GM12873 (cell line): ENCODE data around the gene FAM78B.

Experiments
- CTCF ChIP-seq: IDR thresholded peaks from 2 replicates; pipeline ENCODE4 v1.5.1; 2012; ENCODE audit warnings: low read depth, mild to moderate bottlenecking, moderate library complexity, low read length, control low read depth; ENCODE audit not compliant: insufficient read depth; ENCODE audit errors: missing control alignments

FAM78B gene

GRCh38 chr1:166151804-166152203 lies 15.0 kb downstream of the FAM78B start:
- TF ChIP-seq CTCF, result no peak

- no peak for TF ChIP-seq CTCF
Observed at GRCh38 chr1:166145499-166145898, 21.3 kb downstream of the FAM78B start.

- peak; percentile 10 for TF ChIP-seq CTCF
Observed at GRCh38 chr1:166141969-166142368, 24.8 kb downstream of the FAM78B start.

- no peak for TF ChIP-seq CTCF
Observed at GRCh38 chr1:166140251-166140650, 26.6 kb downstream of the FAM78B start.

GRCh38 chr1:166139735-166140134 lies 27.1 kb downstream of the FAM78B start:
- TF ChIP-seq CTCF, result no peak

GRCh38 chr1:166136699-166137401 lies 30.0 kb downstream of the FAM78B start:
- TF ChIP-seq CTCF, result no peak

GRCh38 chr1:166136222-166136621 lies 30.6 kb downstream of the FAM78B start:
- TF ChIP-seq CTCF, result no peak
